ENCODE measurements around the gene PODXL. TPM values are rescaled to one million over a fixed set of nuclear protein-coding genes. Genes with fewer than 3 reads are reported as not detected.
"Not testable (repeated sequence)": the region's sequence is repeated elsewhere in the genome, so short reads cannot be mapped to it uniquely, and the experiment has no call there.

The PODXL gene
- total and polyA plus RNA-seq, 2 experiments from 2014 or later = 77.3 to 84.1 TPM

DNA sequence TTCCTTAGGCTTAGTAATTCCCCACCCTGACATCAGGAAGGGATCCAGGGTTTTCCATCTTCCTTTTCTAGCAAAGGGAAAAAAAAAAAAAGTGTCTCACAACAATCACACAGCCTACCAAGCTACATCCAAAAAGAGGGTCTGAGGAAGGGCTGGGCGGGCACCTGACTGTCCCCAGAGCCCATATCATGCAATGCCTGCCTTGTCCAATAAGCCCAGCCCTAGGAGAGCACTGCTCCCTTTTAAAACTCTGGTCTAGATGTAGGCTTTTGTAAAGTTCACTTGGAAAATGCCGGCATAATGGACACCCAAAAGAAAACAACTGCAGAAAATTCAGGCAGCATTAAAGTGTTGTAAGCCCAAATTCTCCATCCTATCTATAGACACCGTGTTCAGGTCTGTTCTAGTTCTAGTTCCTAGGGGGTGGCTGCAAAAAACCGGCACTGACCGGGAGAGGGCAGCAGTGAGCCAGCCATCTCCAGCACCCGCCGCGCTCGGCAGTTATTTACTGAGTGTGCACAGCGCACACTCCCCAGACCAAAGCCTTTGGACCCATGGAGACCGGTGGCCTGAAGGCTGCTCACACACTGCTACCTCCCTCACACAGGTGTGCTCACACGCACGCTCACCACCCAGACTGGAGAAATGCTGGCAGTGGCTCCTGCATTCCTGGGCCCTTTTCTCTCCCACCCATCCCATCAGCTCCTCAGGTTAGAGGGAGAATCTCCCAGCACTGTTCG lies 48.7 kb downstream of the PODXL start:
- Histone ChIP-seq H3K4me1 (ENCODE audit: insufficient read depth) (peaks cover 10% of the 10 kb centered on the region), H2AFZ (no peak overlapping the region), H4K20me1 (ENCODE audit: insufficient read depth, poor library complexity, severe bottlenecking) (no peaks in the 10 kb centered on the region), H3K36me3 (replicated peaks; ENCODE audit: insufficient read depth, low read depth) (no peaks in the 10 kb centered on the region), H3K4me2 (no peak overlapping the region), H3K4me3 (no peak overlapping the region), H3K27me3 (no peaks in the 10 kb centered on the region), H3K27ac (no peak overlapping the region), H3K79me2 (no peaks in the 10 kb centered on the region), H3K9me2 (replicated peaks; ENCODE audit: insufficient read depth) (no peaks in the 10 kb centered on the region), H3K9me3 (ENCODE audit: low read depth) (no peaks in the 10 kb centered on the region)
- 42% methylated on average over 14 of the region's 14 CpGs for WGBS (ENCODE audit: low lambda C conversion rate, missing lambda C conversion rate)
- peak; percentile 92 for DNase-seq (ENCODE audit: low spot score)
- no peak for TF ChIP-seq EZH2phosphoT487 (IDR thresholded peaks at IDR 0.05; ENCODE audit: low read depth, severe bottlenecking, unreplicated experiment)
- TF ChIP-seq, protein P1, sequence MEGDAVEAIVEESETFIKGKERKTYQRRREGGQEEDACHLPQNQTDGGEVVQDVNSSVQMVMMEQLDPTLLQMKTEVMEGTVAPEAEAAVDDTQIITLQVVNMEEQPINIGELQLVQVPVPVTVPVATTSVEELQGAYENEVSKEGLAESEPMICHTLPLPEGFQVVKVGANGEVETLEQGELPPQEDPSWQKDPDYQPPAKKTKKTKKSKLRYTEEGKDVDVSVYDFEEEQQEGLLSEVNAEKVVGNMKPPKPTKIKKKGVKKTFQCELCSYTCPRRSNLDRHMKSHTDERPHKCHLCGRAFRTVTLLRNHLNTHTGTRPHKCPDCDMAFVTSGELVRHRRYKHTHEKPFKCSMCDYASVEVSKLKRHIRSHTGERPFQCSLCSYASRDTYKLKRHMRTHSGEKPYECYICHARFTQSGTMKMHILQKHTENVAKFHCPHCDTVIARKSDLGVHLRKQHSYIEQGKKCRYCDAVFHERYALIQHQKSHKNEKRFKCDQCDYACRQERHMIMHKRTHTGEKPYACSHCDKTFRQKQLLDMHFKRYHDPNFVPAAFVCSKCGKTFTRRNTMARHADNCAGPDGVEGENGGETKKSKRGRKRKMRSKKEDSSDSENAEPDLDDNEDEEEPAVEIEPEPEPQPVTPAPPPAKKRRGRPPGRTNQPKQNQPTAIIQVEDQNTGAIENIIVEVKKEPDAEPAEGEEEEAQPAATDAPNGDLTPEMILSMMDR (IDR thresholded peaks at IDR 0.05; ENCODE audit: poor library complexity) = peak; percentile 85

DNA sequence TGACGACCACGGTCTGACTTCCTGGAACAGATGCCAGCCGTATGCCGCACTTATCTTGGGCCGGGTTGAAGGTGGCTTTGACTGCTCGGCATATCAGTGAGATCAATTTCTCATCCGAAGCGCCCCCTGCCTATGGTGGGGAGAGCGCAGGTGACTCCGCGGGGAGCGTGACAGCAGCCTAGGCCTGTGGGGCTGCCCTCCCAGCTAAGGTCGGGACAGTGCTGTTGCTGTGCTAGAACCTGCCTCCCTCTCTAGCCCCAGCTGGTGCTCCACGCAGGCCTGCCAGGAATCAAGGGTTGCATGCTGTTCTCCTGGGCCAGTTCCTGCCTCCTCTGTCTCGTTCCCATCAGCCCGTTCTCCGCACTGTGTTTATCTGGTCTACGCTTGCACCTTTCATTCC lies 49.8 kb downstream of the PODXL start:
- no peaks in the 10 kb centered on the region for H3K36me3 ChIP-seq (replicated peaks; ENCODE audit: insufficient read depth, low read depth)
- H3K9me3 ChIP-seq (ENCODE audit: low read depth) = no peaks in the 10 kb centered on the region
- no peaks in the 10 kb centered on the region for H3K79me2 ChIP-seq
- 93% methylated on average over 17 of the region's 18 CpGs for WGBS (ENCODE audit: low lambda C conversion rate, missing lambda C conversion rate)
- no peak overlapping the region for H3K4me3 ChIP-seq
- H3K9me2 ChIP-seq (replicated peaks; ENCODE audit: insufficient read depth) = no peaks in the 10 kb centered on the region
- TF ChIP-seq EZH2phosphoT487 (IDR thresholded peaks at IDR 0.05; ENCODE audit: low read depth, severe bottlenecking, unreplicated experiment) (no peak), EZH2 (IDR thresholded peaks at IDR 0.05; ENCODE audit: borderline replicate concordance) (no peak)
- TF ChIP-seq, protein P1 (IDR thresholded peaks at IDR 0.05; ENCODE audit: poor library complexity) = no peak
- peaks cover 10% of the 10 kb centered on the region for H3K4me1 ChIP-seq (ENCODE audit: insufficient read depth)
- no peak for DNase-seq (ENCODE audit: low spot score)
- no peak overlapping the region for H3K27ac ChIP-seq
- no peak overlapping the region for H3K4me2 ChIP-seq
- no peaks in the 10 kb centered on the region for H4K20me1 ChIP-seq (ENCODE audit: insufficient read depth, poor library complexity, severe bottlenecking)
- no peaks in the 10 kb centered on the region for H3K27me3 ChIP-seq
- no peak overlapping the region for H2AFZ ChIP-seq

DNA sequence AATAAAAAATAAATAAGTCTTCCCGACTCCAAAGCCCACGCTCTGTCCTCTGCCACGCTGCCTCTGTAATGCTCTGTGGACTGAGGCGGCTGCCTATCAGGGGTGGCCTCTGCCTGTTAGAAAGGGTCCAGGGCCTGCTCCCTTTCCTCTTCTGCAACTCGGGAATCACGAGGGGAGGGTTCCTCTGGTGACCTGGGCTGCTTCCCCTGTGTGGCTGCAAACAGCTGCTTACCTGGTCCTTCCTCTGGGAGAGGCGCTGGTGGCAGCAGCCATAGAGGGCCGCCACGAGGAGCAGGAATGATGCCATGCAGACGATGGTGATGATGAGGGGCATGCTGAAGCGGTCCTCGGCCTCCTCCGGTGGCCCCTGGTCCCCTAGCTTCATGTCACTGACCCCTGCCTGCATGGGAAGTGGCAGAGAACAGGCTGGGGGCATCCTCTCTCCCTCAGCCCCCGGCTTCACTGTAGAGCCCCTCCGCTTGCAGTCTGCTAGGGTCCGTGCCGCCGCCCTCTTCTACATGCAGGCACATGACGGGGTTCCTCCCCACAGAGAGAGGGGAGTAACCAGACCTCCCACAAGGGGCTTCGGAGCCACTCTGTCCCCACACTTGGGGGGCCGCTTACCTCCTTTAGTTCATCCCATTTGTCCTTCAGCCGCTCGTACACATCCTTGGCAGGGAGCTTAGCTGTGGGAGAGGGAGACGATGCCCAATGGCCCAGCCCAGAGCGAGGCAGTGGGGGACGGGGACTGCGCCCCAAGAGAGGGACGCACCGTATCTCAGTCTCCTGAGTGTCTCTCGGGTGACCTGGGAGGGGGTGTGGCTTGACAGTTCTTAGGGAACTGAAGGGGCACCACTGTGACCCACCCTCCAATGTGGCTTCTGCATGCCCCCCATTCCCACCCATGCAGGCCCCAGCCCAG lies 50.5 kb downstream of the PODXL start:
- TF ChIP-seq EZH2 (IDR thresholded peaks at IDR 0.05; ENCODE audit: borderline replicate concordance) = no peak
- Histone ChIP-seq H3K36me3 (replicated peaks; ENCODE audit: insufficient read depth, low read depth) (no peaks in the 10 kb centered on the region), H2AFZ (no peak overlapping the region), H3K9me2 (replicated peaks; ENCODE audit: insufficient read depth) (no peaks in the 10 kb centered on the region), H3K9me3 (ENCODE audit: low read depth) (no peaks in the 10 kb centered on the region), H3K4me2 (no peak overlapping the region), H3K4me3 (no peak overlapping the region), H4K20me1 (ENCODE audit: insufficient read depth, poor library complexity, severe bottlenecking) (no peaks in the 10 kb centered on the region), H3K4me1 (ENCODE audit: insufficient read depth) (peaks cover 10% of the 10 kb centered on the region), H3K27me3 (no peaks in the 10 kb centered on the region), H3K27ac (no peak overlapping the region), H3K79me2 (no peaks in the 10 kb centered on the region)
- 96% methylated on average over 30 of the region's 30 CpGs for WGBS (ENCODE audit: low lambda C conversion rate, missing lambda C conversion rate)
- no peak for DNase-seq (ENCODE audit: low spot score)

DNA sequence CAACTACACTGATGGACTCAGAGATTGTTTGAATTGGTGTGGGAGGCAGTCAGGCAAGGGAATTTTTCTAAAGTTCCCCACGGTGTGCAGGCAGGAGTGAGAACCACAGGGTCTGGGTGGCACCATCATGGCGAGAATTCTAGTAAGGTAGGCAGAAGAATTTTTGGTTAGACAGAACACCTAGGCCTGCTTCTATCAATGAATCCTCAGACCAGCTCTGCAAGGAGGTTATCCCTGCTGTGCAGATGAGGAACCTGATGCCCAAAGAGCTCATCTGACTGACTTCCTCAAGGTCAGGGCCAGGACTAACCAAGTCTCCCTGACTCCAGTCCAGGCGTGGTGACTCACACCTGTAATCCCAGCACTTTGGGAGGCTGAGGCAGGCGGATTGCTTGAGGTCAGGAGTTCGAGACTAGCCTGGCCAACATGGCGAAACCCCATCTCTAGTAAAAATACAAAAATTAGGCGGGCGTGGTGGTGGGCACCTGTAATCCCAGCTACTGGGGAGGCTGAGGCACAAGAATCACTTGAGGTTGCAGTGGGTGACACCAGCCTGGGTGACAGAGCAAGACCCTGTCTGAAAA lies 51.3 kb downstream of the PODXL start:
- WGBS (ENCODE audit: low lambda C conversion rate, missing lambda C conversion rate) = 89% methylated on average over 8 of the region's 8 CpGs
- H3K4me2 ChIP-seq; DNase-seq (ENCODE audit: low spot score): not testable (repeated sequence)

More for the DNA sequence above, 51.3 kb downstream of the PODXL start:
- not testable (repeated sequence) for H3K4me1 ChIP-seq (ENCODE audit: insufficient read depth); H4K20me1 ChIP-seq (ENCODE audit: insufficient read depth, poor library complexity, severe bottlenecking); H3K79me2 ChIP-seq; H3K9me3 ChIP-seq (ENCODE audit: low read depth); H3K36me3 ChIP-seq (replicated peaks; ENCODE audit: insufficient read depth, low read depth); H2AFZ ChIP-seq; H3K27ac ChIP-seq; H3K27me3 ChIP-seq; H3K4me3 ChIP-seq; H3K9me2 ChIP-seq (replicated peaks; ENCODE audit: insufficient read depth)
